GM12892 (cell line): ENCODE data around the gene FCMR.

ENCODE experiments used
- POLR2A ChIP-seq: IDR thresholded peaks from 2 replicates; pipeline ENCODE4 v1.6.1; 2011; ENCODE audit warnings: low read depth, low read length, control low read depth
- POLR2AphosphoS5 ChIP-seq: IDR thresholded peaks from 2 replicates; pipeline ENCODE4 v1.6.1; 2011; ENCODE audit warnings: low read depth, low read length, control low read depth

- TF ChIP-seq POLR2A, result no peak
- TF ChIP-seq POLR2AphosphoS5, result no peak
These were observed 48.7 kb upstream of the FCMR start, which contains the start of gene FCAMR for GRCh38 chr1:206970446-206970845.
